ENCODE measurements around the gene NRCAM.

Gene NRCAM

DNA sequence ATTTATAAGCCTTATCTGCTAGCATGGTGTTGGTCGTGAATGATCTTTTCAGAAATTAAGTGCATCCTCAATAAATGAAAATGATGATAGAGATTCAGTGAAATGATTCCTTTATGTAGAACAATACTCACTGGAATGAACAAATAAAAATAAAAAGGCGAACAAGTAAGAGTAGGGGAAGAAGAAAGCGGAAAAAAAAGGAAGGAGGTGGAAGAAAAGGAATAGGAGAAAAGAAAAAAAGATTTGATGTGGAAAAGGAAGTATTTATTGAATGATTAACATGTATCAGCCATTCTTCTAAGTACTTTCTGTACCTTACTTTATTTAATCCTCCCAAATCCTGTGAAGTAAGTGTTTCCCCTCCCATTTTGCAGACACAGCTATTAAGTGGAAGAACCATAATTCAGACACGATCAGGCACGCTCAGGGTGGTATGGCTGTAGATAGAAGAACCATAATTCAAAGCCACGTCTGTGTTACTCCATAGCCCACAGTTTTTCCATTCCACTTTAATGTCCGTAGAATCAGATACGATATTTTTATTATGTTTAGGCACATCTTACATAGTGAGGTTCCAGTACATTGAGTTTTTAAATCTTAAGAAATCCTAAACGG lies 169.8 kb downstream of the NRCAM start:
- no peak for DNase-seq (ENCODE audit: low read depth)
- TF ChIP-seq, protein P1, sequence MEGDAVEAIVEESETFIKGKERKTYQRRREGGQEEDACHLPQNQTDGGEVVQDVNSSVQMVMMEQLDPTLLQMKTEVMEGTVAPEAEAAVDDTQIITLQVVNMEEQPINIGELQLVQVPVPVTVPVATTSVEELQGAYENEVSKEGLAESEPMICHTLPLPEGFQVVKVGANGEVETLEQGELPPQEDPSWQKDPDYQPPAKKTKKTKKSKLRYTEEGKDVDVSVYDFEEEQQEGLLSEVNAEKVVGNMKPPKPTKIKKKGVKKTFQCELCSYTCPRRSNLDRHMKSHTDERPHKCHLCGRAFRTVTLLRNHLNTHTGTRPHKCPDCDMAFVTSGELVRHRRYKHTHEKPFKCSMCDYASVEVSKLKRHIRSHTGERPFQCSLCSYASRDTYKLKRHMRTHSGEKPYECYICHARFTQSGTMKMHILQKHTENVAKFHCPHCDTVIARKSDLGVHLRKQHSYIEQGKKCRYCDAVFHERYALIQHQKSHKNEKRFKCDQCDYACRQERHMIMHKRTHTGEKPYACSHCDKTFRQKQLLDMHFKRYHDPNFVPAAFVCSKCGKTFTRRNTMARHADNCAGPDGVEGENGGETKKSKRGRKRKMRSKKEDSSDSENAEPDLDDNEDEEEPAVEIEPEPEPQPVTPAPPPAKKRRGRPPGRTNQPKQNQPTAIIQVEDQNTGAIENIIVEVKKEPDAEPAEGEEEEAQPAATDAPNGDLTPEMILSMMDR (IDR thresholded peaks at IDR 0.05; ENCODE audit: low read length, missing control alignments) = no peak
- H3K4me3 ChIP-seq (replicated peaks; ENCODE audit: low read depth, low read length) = no peak overlapping the region

DNA sequence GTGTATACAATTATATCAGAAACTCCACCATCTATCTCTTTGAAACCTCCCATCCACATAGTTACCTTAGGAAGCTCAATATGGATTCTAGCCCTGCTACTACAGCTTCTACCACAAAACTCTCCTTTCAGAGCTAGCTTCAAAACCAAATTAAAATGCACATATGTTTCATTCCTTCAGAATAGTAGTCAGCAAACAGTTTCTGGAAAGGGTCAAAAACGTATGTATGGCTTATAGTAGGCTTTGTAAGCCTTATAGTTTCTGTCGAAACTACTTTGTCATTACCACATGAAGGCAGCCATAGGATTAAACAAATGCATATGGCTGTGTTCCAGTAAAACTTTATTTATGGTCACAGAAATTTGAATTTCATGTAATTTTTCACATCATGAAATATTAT lies 170.5 kb downstream of the NRCAM start:
- no peak overlapping the region for H3K4me3 ChIP-seq (replicated peaks; ENCODE audit: low read depth, low read length)
- TF ChIP-seq, protein P1 (IDR thresholded peaks at IDR 0.05; ENCODE audit: low read length, missing control alignments) = no peak
- no peak for DNase-seq (ENCODE audit: low read depth)

DNA sequence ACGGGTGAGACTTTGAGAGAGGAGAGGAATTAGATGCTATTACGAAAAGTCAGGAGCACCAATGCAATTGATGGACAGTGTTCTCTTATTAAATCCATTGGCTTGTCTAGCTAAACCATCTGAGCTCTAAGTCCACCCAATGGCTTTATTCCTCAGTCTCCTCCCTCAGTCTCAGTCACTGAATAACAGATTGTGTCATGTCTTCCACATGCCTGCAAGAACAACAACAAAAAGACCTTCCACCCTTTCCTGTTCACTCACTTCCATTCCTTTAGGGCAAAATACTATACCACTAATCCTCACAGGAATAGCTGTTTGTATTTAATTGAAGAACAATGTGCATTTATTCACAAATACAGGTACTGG lies 171.2 kb downstream of the NRCAM start:
- DNase-seq (ENCODE audit: low read depth) = no peak
- H3K4me3 ChIP-seq (replicated peaks; ENCODE audit: low read depth, low read length) = no peak overlapping the region
- TF ChIP-seq, protein P1 (IDR thresholded peaks at IDR 0.05; ENCODE audit: low read length, missing control alignments) = no peak

DNA sequence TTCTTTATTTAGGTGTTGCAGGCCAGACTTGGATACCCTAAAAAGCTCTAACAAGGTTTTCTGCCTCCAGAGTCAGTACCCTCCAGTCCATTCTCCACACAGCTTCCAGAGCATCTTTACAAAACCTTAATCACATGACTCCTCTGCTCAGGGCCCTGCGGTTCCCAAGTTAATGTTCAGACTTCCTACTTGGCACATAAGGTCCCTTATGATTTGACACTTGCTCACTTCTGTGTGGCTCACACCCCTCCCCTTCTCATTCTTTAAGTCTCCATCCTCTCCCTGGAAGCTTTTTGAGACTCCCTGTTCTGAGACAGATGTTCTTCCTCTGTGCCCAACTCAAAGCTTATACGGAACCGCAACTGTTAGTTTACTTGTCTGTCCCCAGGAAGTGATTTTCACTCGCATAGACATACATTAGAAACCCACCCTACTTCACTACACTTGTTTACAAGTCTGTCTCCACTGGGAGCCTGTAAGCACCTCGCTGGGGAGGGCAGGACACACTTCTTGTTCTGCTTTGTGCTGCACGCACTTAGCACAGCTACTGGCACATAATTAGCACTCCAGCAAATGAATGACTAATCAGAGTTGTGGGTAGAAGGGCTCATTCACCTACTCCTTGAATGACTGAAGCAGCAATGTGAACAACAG lies 171.8 kb downstream of the NRCAM start:
- DNase-seq (ENCODE audit: low read depth) = no peak
- TF ChIP-seq, protein P1 (IDR thresholded peaks at IDR 0.05; ENCODE audit: low read length, missing control alignments) = no peak
- H3K4me3 ChIP-seq (replicated peaks; ENCODE audit: low read depth, low read length) = no peak overlapping the region

DNA sequence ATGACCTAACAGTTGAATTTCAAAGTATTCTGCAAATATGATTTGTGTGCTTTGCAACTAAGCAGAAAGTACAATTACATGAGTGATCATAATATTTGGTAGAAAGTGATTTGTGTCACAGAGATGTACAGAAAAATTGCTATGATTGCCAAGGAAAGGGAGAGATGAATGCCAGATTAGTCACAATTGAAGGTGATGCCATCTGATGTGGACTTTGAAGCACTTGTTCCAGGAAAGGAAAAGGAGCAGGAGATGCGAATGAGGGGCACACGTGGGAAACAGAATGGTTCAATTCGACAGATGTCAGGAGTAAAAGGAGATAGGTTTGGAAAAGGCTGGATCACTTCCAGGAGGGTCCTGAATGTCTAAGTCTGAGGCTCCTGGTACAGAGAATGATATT lies 173.0 kb downstream of the NRCAM start:
- H3K4me3 ChIP-seq (replicated peaks; ENCODE audit: low read depth, low read length) = no peak overlapping the region
- no peak for DNase-seq (ENCODE audit: low read depth)
- TF ChIP-seq, protein P1 (IDR thresholded peaks at IDR 0.05; ENCODE audit: low read length, missing control alignments) = no peak

DNA sequence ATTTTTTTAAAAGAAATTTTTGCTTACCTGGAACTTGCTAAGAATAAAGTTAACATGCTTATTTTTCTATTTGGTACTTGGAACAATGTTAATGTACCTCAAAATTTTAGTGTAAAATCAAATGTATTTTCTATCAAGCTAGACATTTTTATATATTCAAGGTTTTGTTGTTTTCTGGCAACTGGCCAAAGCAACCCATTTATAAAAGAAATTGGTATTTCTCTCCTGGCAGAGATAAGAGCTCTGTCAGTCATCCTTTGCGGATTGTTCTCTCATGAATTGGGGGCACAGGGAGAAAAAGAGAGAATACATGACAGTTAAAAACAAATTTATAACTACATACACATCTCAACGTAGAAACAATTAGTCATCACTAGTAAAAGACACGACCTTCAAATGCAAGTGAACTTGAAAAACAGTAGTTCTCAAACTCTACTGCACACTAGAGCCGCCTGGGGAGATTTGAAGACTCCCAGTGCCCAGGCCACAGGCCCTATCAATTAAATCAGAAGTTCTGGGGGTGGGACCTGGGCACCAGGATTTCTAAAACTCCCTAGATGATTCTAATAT lies 173.7 kb downstream of the NRCAM start:
- no peak for DNase-seq (ENCODE audit: low read depth)
- H3K4me3 ChIP-seq (replicated peaks; ENCODE audit: low read depth, low read length) = no peak overlapping the region
- TF ChIP-seq, protein P1 (IDR thresholded peaks at IDR 0.05; ENCODE audit: low read length, missing control alignments) = no peak

All from fibroblast of pulmonary artery (primary cell).